Stimulated activated CD8-positive, alpha-beta memory T cell treated with anti-CD3 and anti-CD28 coated beads, Interleukin-15, amount 100 ng/mL, for 48 hours (primary cell): ENCODE results near the gene HOXD4.

Experiments used
- DNase-seq, 2 donors: peaks; one replicate each; pipeline ENCODE4 v3.0.0-alpha.2; 2020; ENCODE audit warnings: low read depth in 2 of 2

The HOXD4 gene

DNA sequence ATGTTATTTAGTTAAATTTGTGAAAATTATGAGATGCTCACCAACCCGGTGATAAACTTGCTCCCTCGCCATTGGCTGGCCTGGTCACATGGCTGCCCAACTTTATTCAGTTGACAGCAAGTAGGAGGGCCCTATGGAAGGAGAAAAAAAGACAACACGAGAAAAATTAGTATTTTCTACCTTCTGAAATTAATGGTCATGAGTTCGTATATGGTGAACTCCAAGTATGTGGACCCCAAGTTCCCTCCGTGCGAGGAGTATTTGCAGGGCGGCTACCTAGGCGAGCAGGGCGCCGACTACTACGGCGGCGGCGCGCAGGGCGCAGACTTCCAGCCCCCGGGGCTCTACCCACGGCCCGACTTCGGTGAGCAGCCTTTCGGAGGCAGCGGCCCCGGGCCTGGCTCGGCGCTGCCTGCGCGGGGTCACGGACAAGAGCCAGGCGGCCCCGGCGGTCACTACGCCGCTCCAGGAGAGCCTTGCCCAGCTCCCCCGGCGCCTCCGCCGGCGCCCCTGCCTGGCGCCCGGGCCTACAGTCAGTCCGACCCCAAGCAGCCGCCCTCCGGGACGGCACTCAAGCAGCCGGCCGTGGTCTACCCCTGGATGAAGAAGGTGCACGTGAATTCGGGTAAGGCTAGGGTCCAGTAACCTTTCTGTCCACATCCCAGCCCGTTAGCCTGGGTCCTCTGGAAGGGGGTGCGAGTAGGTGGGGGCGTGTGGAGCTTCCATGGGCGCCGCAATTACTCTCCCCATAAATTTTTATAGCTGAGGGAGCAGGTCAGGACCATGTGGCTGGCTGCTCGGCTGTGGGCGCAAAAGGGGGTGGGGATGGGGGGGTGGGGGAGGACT lies at the start of gene HOXD4:
TSS of gene HOXD4 (plus strand) at position 109 of the 846 bp plus-strand sequence. CDS start at position 193, 84 bp downstream.
- no peak for DNase-seq

DNA sequence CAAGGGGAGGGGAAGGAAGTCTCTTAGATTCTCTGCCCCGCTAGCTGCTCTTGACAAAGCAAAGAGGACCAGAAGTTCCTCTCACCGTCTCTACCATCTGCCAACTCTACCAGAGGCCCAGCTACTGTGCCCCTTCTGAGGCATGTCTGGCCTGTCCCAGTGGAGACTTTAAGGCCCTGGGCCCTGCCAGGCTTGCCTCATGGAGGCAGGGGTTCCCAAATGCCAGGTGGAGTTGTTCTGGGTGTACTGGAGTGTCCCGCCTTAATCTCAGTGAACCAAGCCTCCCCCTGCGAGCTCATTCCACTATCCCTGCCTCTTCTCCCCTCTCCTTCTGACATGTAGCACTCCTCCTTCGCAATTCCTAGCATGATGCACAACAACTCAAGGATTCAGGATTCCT lies 49.5 kb upstream of the HOXD4 start:
- no peak for DNase-seq

- DNase-seq, result no peak
These were observed 49.0 kb upstream of the HOXD4 start for GRCh38 chr2:176102309-176102866.

- no peak for DNase-seq
These were observed 48.2 kb upstream of the HOXD4 start for GRCh38 chr2:176103194-176103593.

- DNase-seq, result no peak
These were observed 47.5 kb upstream of the HOXD4 start for GRCh38 chr2:176103742-176104315.

DNA sequence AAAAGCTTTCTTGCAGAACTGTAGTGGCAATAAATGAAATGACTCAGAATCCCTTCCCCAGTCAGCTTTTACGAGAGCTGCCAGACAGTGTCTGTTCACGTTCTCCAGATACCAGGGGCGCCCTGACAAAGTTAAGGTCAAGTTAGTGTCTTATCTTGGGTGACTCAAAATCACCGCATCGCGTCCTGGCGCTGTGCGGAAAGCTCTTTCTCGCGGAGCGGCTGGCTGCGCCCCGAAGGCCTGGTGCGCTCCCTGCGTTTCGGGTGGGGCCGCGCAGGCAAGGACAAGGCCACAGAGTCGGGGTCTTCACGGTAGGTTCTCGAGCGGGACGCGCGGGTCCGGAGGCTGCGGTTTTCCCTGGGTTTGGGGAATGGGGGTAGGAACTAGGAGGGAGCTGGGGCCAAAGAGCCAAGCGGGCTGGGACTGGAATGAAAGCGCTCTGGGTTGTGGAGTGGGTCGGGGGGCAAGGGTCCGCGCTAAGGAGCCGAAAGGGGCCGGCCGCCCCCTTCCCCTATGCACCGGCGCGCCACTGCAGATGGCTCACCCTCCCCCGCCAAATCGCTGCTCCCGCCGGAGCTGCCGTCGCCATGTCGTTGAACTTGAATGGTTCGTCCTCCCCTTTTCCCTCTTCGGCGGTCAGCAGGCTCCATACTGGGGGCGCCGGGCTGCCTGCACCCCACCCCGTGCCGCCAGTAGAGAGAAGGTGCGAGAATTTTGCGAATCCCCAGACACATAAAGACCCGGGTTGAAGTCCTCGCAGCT lies 46.9 kb upstream of the HOXD4 start:
- no peak for DNase-seq

DNA sequence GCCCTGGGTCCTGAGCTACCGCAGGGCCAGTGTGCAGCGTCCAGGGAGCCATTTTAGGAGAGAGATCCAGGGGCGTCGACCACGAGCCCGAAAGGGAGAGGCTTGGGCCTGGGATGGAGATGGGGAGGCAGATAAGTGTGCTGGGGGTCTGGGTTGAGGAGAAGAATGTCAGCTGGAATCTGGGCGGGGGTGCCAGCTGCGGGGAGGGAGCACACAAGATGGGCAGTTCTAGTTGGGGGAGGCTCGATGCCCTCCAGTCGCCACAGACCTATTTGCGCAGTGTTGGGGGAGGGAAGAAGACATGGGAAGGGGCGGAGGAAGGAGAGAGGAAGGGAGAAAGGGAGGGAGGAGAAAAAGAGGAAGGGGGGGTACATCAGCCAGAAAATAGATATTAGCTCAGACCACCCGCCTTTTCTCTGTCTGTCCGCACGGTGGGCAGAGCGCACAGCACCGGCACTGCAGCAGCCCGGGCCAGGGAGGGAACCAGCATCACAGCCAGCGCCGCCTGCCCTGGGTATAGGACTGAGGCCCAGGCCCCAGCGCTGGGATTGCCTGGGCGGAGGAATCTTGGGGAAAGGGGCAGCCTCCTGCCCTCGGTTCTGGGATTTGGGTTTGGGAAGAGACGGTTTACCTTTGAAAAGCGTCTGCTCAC lies 46.1 kb upstream of the HOXD4 start:
- DNase-seq, result no peak

DNA sequence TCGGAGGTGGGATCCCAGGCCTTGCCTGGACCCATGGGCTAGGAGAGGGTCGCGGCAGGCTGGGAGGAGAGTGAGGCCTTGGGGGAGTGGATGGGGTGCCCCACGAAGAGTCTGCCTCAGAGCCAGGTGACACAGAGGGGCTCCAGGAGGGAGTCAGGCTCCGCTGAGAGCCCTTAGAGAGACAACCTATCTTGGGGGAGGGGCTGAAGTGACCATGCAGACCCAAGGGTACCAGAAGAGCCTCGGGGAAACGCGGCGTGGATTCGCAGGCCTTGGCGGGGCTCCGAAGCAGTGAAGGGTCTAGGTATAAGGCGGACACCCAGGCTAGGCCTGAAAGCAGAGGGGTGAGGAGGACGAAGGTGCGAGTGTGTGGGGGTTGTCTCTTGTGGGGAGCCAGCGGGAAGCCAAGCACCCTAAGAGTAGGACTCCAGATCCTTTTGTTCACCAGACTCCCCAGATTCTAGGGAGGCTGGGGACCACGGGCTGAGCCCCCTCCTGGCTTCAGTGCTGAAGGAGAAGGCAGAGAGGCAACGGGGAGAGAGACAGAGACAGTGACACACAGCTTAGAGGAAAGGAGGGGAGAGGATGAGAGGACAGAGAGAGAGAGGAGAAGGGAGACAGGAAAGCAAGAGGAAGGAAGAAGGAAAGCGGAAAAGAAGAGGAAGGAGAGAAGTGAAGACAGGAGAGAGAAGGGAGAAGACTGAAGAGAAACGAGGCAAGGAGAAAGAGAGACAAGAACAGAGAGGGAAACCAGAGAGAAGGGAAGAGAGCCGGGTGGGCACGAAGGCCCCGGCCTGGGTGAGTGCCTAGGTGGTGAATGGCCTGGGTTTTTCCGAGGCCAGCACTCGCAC lies 45.4 kb upstream of the HOXD4 start:
- no peak for DNase-seq

DNA sequence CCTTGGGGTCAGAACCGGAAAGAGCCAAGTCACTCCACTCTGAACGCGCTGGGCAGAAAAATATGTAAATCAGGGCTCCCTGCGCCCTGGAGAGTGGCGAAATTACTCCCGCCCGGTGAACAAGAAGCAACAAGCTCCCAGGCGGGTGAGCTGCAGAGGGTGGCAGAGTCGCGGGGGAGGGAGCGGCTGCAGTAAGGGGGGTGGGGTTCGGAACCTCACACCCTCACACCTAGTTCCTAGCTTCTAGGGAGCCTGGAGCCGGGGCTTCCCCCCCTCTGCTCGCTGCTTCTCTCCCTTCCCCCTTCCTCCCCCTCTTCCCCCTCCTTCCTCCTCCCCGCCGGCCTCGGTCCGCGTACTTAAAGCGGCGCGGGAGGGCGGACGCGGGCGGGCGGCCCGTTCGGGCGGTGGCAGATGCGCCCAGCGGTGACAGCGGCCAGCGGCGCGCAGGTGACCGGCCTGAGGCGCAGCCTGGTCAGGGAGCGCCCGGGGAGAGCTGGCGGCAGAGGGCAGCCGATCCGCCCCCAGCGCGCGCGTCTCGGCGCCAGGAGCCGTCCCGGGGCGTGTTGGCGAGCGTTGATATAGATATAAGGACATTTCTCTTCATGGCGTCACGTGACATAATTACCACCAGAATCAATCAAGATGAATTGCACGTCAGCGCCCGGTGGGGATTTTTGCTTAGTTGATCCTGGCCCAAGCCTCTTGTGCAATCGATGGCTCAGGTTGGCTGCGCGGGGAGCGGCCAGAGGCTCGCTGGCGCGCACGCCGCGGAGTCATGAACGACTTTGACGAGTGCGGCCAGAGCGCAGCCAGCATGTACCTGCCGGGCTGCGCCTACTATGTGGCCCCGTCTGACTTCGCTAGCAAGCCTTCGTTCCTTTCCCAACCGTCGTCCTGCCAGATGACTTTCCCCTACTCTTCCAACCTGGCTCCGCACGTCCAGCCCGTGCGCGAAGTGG lies 44.5 kb upstream of the HOXD4 start, which contains the start of gene HOXD11:
TSS of gene HOXD11 (plus strand) at position 700 of the 959 bp plus-strand sequence. CDS start at position 776, 76 bp downstream.
- DNase-seq, result no peak

GRCh38 chr2:176107731-176108181 lies 43.6 kb upstream of the HOXD4 start:
- DNase-seq, result no peak

DNA sequence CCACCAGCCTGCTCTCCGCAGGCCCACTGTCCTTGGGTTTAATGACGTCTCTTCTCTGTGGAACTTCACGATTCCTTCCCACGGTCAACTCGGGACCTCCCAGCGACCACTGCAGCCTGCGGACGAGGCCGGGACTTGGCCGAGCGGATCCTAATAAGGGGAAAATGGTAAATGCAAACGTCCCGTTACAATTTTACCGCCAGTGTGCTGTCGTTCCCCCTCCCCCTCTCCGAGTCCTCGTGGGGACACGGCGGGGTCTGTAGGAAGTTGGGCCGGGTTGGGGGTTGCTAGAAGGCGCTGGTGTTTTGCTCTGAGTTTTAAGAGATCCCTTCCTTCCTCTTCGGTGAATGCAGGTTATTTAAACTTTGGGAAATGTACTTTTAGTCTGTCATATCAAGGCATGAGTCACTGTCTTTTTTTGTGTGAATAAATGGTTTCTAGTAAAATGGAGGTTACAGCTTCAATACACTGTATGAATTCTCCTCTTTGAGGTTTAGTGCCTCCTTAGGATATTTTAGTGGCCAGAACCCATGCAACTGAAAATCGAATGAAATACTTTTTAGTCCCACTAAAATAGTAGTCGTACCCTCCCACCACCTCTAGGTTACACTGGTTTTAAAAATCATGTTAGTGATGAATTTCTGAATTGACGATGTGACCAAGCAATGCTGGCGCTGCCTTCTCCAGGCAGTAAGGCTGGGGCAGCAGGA lies 42.0 kb upstream of the HOXD4 start:
- DNase-seq, result no peak

DNA sequence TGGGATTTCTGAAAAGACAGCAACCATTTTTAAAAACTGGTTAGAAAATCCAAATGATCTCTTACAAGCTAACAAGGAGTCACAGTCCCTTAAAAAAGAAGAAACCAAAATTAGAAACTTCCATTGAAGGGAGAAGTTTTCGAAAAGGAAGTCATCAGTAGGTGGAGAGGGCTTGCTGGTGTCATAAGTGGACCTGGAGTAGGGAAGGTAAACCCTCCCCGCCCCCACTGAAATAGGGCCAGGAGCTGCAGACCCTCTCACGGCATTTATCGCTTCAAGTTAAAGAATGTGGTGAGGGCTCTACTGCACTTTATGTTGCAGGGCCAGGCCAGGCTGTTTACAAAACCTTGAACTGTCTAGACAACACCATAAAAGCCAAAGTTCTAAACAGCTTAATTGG lies 41.4 kb upstream of the HOXD4 start:
- DNase-seq, result no peak

DNA sequence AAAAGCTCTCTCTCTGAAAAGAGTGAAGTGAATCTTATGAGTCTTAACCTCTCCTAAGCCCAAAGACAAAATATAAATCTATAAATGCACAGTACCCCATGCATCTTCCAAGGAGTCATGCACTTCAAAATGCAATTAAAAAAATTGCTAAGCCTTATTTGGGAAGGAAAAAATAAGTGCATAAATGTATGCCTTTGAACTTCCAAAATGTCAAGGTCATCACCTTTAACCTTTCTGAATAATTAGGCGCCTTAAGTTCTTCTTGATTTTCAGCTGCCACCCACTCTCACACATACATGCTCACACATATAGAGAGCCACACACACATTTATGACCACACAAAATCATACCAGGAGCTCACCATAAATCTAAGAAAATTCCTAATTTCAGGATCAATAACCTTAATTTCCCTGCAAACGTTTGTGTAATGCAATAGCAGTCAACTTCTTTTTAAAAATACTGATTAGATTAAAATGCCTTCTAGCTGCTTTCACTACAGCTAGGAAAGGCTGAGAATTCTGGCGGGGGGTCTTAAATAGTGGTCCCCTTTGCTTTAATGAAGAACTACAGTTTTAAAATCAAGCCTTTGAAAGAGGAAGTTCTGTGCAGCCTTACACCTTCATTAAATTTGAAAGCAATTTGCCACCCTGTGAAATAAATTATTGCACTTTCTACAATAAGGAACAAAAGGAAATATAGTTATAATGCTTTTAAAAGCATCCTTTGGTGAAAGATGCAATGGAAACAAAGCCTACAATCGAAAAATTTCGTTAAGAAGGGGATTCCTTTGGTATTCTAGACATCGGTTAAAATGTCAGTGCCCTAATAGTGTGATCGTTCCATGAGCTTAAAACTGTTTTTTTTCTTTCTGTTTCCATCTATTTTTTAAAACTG lies 40.7 kb upstream of the HOXD4 start:
- no peak for DNase-seq

GRCh38 chr2:176111309-176111663 lies 40.1 kb upstream of the HOXD4 start:
- no peak for DNase-seq

DNA sequence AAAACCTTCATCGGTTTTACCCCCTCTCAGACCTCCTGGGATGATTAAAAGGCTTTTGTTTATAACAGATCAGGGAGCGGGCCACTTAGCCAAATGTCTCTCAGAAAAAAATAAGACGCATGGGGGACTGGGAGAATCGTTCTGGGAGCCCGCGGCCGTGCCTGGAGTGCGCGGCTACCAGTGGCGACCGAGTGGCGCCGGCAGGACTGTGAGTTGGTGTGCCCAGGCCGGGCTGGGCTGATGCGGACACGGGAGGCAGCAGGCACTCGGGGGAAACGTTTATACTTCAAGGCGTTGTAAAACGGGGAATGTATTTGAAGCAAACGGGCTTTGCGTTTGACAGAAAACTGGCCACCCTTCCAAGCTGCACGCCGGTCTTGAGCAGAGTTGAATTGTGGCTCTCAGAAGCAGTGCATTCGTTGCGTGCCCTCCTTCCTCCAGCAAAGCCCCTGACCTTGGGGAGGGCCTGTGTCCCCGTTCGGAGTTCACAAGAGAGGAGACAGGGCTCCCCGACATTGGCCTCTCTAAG lies 39.4 kb upstream of the HOXD4 start:
- DNase-seq, result no peak

- DNase-seq, result no peak
These were observed 38.7 kb upstream of the HOXD4 start for GRCh38 chr2:176112375-176113302.
